ENCODE data around the gene PLK5. TPM values are rescaled to one million over a fixed set of nuclear protein-coding genes. Genes with fewer than 3 reads are reported as not detected.

PLK5 gene
- polyA plus RNA-seq, 1 of the 3 experiments (the other 2 are of a cell fraction), result not detected

DNA sequence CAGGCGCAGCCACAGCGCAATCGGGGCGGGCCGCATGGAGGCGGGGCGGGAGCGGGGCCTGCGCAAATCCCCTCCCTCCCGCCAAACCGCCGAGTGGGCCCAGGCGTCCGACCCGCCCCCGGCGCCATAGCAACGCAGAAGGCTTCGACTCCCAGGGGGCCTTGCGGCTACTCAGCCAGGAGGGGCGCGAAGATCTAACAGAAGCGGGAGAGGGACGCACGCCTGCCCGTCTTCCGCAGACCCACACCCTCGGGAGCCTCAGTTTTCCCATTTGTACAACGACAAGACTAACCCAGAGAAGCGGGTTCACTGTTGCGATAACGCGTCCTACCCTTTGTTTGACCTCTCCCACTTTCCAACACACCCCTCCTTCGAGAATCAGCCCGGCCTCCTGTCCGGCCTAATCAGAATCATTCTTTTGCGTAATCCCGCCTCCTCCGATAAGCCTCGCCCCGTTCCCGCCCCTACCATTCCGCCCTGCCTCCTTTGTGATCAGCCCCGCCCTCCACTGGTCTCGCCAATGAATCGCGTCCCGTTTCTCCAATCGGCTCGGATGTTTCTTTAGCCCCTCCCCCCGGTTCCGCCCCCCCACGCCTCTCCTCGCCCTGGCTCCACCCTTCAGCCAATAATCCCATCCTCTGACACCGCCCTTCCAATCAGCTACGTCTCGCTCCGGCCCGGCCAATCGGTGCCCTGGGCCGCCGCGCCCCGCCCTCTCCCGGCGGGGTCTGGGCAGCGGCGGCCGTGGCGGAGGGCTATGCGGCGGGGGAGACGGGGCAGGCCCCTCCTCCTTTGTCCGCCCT lies 33.4 kb upstream of the PLK5 start, which contains the start of gene PCSK4:
PCSK4 (minus strand) TSS at position 40 of the 803 bp plus-strand sequence; CDS start at position 36, 4 bp downstream.
- Histone ChIP-seq H3K4me3 (ENCODE audit: low read depth in 2 of 2, low read length in 1 of 2) (peak within 1 kb of the TSS; percentile 66 to 69), H3K9me2 (no peaks in the 10 kb centered on the region), H3F3A (replicated peaks; ENCODE audit: insufficient read depth) (no peaks in the 10 kb centered on the region), H3K36me3 (replicated peaks in 1 of 2; ENCODE audit: control insufficient read depth in 1 of 2, insufficient read depth in 2 of 2, low read length in 1 of 2) (no peaks in the 10 kb centered on the region), H4K20me1 (ENCODE audit: insufficient read depth) (no peaks in the 10 kb centered on the region), H3K79me2 (ENCODE audit: insufficient read depth) (no peaks in the 10 kb centered on the region), H3K4me1 (ENCODE audit: control insufficient read depth in 1 of 2, insufficient read depth in 2 of 2, low read depth in 1 of 2, low read length in 1 of 2) (peaks cover 5 to 18% of the 10 kb centered on the region in 2 experiments; a peak in 2 of 4 replicates), H3K4me2 (peak within 1 kb of the TSS; percentile 93), H3K9me3 (no peaks in the 10 kb centered on the region), H3K27ac (ENCODE audit: low read depth in 2 of 2, low read length in 1 of 2) (peak within 1 kb of the TSS; percentile 61 to 91; a peak in 3 of 4 replicates), H2AFZ (ENCODE audit: low read depth) (peak within 1 kb of the TSS; percentile 99), H3K9ac (peak within 1 kb of the TSS; percentile 70), H3K27me3 (ENCODE audit: insufficient read depth) (no peaks in the 10 kb centered on the region)
- ChIA-PET POLR2A (interaction anchor here (0.6 to 1.4 kb wide), 3 partner anchors 11 to 34 kb away, joined by 3 to 5 read pairs (median 4); no protein-coding TSS in a partner anchor), CTCF (interaction anchor here (0.5 to 3.7 kb wide), 7 partner anchors 13 to 248 kb away, joined by 3 to 23 read pairs (median 3); partner anchors contain the start of gene PLK5)
- peak; percentile 97 for DNase-seq
- 1% methylated on average over 44 of the region's 74 CpGs for WGBS (ENCODE audit: low lambda C conversion rate)
- TF ChIP-seq SIN3A (IDR thresholded peaks at IDR 0.05; ENCODE audit: borderline replicate concordance, low read depth, low read length) (peak; percentile 79; the same call in 1 of the 2 replicates), GABPA (IDR thresholded peaks at IDR 0.05; ENCODE audit: low read depth) (no peak), NRF1 (IDR thresholded peaks at IDR 0.05; ENCODE audit: low read depth, low read length) (peak; percentile 67), YY1 (IDR thresholded peaks at IDR 0.05; ENCODE audit: low read depth) (no peak), CHD2 (IDR thresholded peaks at IDR 0.05; ENCODE audit: low read length, partially characterized antibody) (peak; percentile 6), NFIC (IDR thresholded peaks at IDR 0.05; ENCODE audit: borderline replicate concordance) (no peak), TAF1 (IDR thresholded peaks at IDR 0.05; ENCODE audit: borderline replicate concordance, low read depth, low read length) (no peak), MXI1 (IDR thresholded peaks at IDR 0.05; ENCODE audit: low read depth, low read length) (peak; percentile 83), FOSL2 (IDR thresholded peaks at IDR 0.05; ENCODE audit: borderline replicate concordance, low read depth) (no peak), JUND (IDR thresholded peaks at IDR 0.05) (no peak), MEF2A (IDR thresholded peaks at IDR 0.05; ENCODE audit: borderline replicate concordance, low read depth) (no peak), RFX5 (IDR thresholded peaks at IDR 0.05; ENCODE audit: low read length) (peak; percentile 80), TCF12 (IDR thresholded peaks at IDR 0.05) (no peak), FOXM1 (IDR thresholded peaks at IDR 0.05; ENCODE audit: low read depth) (no peak), EP300 (IDR thresholded peaks at IDR 0.05; ENCODE audit: borderline replicate concordance in 1 of 2, low read depth in 1 of 2, low read length in 1 of 2) (no peak), FOXJ3 (CRISPR knock-in tag; IDR thresholded peaks at IDR 0.05) (no peak), GATA2 (CRISPR knock-in tag; IDR thresholded peaks at IDR 0.05) (no peak), EZH2phosphoT487 (IDR thresholded peaks at IDR 0.05; ENCODE audit: borderline replicate concordance, low read depth) (no peak), RCOR1 (IDR thresholded peaks at IDR 0.05; ENCODE audit: low read length) (no peak), ELF1 (IDR thresholded peaks at IDR 0.05) (no peak)
- TF ChIP-seq, protein P1, sequence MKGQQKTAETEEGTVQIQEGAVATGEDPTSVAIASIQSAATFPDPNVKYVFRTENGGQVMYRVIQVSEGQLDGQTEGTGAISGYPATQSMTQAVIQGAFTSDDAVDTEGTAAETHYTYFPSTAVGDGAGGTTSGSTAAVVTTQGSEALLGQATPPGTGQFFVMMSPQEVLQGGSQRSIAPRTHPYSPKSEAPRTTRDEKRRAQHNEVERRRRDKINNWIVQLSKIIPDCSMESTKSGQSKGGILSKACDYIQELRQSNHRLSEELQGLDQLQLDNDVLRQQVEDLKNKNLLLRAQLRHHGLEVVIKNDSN (IDR thresholded peaks at IDR 0.05; ENCODE audit: borderline replicate concordance, low read depth), result no peak
- TF ChIP-seq, protein P2, sequence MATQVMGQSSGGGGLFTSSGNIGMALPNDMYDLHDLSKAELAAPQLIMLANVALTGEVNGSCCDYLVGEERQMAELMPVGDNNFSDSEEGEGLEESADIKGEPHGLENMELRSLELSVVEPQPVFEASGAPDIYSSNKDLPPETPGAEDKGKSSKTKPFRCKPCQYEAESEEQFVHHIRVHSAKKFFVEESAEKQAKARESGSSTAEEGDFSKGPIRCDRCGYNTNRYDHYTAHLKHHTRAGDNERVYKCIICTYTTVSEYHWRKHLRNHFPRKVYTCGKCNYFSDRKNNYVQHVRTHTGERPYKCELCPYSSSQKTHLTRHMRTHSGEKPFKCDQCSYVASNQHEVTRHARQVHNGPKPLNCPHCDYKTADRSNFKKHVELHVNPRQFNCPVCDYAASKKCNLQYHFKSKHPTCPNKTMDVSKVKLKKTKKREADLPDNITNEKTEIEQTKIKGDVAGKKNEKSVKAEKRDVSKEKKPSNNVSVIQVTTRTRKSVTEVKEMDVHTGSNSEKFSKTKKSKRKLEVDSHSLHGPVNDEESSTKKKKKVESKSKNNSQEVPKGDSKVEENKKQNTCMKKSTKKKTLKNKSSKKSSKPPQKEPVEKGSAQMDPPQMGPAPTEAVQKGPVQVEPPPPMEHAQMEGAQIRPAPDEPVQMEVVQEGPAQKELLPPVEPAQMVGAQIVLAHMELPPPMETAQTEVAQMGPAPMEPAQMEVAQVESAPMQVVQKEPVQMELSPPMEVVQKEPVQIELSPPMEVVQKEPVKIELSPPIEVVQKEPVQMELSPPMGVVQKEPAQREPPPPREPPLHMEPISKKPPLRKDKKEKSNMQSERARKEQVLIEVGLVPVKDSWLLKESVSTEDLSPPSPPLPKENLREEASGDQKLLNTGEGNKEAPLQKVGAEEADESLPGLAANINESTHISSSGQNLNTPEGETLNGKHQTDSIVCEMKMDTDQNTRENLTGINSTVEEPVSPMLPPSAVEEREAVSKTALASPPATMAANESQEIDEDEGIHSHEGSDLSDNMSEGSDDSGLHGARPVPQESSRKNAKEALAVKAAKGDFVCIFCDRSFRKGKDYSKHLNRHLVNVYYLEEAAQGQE (IDR thresholded peaks at IDR 0.05; ENCODE audit: low read depth, low read length), result no peak
- TF ChIP-seq, protein P3, sequence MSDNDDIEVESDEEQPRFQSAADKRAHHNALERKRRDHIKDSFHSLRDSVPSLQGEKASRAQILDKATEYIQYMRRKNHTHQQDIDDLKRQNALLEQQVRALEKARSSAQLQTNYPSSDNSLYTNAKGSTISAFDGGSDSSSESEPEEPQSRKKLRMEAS (IDR thresholded peaks at IDR 0.05; ENCODE audit: low read depth), result peak; percentile 65; the same call in 1 of the 2 replicates
- TF ChIP-seq, protein P4, sequence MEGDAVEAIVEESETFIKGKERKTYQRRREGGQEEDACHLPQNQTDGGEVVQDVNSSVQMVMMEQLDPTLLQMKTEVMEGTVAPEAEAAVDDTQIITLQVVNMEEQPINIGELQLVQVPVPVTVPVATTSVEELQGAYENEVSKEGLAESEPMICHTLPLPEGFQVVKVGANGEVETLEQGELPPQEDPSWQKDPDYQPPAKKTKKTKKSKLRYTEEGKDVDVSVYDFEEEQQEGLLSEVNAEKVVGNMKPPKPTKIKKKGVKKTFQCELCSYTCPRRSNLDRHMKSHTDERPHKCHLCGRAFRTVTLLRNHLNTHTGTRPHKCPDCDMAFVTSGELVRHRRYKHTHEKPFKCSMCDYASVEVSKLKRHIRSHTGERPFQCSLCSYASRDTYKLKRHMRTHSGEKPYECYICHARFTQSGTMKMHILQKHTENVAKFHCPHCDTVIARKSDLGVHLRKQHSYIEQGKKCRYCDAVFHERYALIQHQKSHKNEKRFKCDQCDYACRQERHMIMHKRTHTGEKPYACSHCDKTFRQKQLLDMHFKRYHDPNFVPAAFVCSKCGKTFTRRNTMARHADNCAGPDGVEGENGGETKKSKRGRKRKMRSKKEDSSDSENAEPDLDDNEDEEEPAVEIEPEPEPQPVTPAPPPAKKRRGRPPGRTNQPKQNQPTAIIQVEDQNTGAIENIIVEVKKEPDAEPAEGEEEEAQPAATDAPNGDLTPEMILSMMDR (IDR thresholded peaks at IDR 0.05), result no peak
- TF ChIP-seq, protein P5, sequence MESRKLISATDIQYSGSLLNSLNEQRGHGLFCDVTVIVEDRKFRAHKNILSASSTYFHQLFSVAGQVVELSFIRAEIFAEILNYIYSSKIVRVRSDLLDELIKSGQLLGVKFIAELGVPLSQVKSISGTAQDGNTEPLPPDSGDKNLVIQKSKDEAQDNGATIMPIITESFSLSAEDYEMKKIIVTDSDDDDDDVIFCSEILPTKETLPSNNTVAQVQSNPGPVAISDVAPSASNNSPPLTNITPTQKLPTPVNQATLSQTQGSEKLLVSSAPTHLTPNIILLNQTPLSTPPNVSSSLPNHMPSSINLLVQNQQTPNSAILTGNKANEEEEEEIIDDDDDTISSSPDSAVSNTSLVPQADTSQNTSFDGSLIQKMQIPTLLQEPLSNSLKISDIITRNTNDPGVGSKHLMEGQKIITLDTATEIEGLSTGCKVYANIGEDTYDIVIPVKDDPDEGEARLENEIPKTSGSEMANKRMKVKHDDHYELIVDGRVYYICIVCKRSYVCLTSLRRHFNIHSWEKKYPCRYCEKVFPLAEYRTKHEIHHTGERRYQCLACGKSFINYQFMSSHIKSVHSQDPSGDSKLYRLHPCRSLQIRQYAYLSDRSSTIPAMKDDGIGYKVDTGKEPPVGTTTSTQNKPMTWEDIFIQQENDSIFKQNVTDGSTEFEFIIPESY (IDR thresholded peaks at IDR 0.05; ENCODE audit: borderline replicate concordance, low read depth), result no peak

Measured in SK-N-SH (cell line).